ENCODE data around the gene NDUFA5. TPM values are rescaled to one million over a fixed set of nuclear protein-coding genes. Genes with fewer than 3 reads are reported as not detected.

The NDUFA5 gene
- 50.1 and 57.7 TPM in 2 replicates for total RNA-seq

DNA sequence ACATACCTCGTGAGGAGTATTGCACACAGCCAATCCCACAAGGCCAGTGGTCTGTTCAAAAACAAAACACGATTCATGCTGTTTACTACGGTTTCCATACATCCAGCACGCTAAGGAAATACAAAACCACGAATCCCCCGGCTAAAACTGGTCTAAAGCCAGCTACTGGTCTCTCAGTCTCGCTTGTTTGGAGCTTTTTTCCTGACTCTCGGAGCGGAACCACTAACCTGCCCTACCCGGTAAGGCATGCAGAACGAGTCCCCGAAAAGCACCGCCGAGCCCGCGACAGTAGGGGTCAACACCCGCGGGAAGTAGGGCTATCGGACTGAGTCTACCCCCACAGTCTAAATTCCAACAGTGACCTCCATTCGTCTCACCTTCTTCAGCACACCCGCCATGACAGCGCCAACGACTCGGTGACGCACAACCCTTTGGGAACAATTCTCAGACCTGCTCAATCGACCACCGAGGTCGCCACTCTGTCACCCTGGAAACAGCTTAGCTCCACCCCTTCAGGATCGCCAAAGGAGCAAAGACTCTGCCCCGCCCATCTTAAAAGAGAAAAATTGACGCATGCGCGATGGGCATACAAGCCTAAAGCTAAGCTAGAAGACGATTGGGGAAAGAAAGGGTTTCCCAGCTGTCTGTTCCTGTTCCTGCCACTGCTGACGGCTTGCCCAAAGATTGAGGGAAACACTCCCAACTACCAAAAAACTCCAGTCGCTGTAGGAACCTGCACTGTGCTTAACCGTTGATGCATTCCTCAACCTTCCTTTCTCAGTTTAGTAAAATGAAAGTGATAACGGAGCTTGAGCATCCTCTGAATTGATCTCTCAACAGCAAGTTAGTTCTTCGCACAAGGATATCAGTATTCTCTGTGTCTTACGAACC, at the start of gene NDUFA5:
TSS of gene NDUFA5 (minus strand) at position 421 of the 891 bp plus-strand sequence. CDS start at position 398, 23 bp downstream.

DNA sequence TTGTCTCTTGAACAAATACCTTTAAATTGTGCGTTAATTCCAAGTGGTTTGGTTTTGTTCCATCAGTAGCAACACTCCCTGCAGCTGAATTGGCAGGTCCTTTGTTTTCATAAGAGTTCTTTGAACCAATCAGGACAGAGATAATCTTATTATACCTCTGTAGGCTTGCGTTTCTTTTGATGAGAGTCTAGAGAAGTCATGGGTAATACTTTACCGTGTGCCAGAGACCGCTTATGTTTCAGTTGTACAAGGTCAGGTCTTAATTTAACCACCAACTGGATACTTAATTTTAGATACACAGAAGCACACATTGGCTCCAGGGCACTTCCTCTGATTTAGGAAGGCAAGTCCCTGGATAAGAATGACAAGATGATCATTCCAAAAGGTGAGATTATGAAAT, 43.9 kb upstream of the NDUFA5 start, which contains the start of gene ASB15:
TSS of gene ASB15 (plus strand) at position 292 of the 400 bp plus-strand sequence. CDS start 12,682 bp downstream, outside the sequence.

GRCh38 chr7:123534383-123535260, 23.0 kb downstream of the NDUFA5 start, which contains the start of gene IQUB:
TSS of gene IQUB (minus strand) at chr7:123534595. CDS start at chr7:123512340, 22,255 bp downstream.

Other genes with a start within 250 kb of the NDUFA5 start
- gene IQUB, start 23.2 kb downstream of the NDUFA5 start, total RNA-seq, result 0.43 and 0.53 TPM in 2 replicates
- gene ASB15, start 44.0 kb upstream of the NDUFA5 start, total RNA-seq, result not detected in 2 replicates
- gene LMOD2, start 98.0 kb upstream of the NDUFA5 start, total RNA-seq, result not detected in 2 replicates
- gene WASL, start 191.2 kb upstream of the NDUFA5 start, total RNA-seq, result 26.3 and 32.1 TPM in 2 replicates